ENCODE data around the gene SCAF1. TPM values are rescaled to one million over a fixed set of nuclear protein-coding genes. Genes with fewer than 3 reads are reported as not detected.

The SCAF1 gene
- polyA plus RNA-seq, 1 donor from 2014 or later: 11.9 TPM

- no peaks in the 10 kb centered on the region for H3K36me3 ChIP-seq (ENCODE audit: insufficient read depth, low read length)
- H3K9ac ChIP-seq (ENCODE audit: low read length): no peak overlapping the region
- H4K20me1 ChIP-seq (ENCODE audit: insufficient read depth): no peaks in the 10 kb centered on the region
- no peak overlapping the region for H3K4me2 ChIP-seq (ENCODE audit: low read length)
- H3K27ac ChIP-seq (ENCODE audit: low read length): no peak overlapping the region
- H2AFZ ChIP-seq (ENCODE audit: low read depth, low read length): no peak overlapping the region
- no peaks in the 10 kb centered on the region for H3K9me2 ChIP-seq (ENCODE audit: insufficient read depth, low read length)
- no peak for TF ChIP-seq CTCF (IDR thresholded peaks at IDR 0.05; ENCODE audit: poor library complexity, severe bottlenecking)
- TF ChIP-seq TAF1 (IDR thresholded peaks at IDR 0.05; ENCODE audit: low read depth): no peak
- H3K79me2 ChIP-seq (replicated peaks; ENCODE audit: insufficient read depth, low read length): peaks cover 24% of the 10 kb centered on the region
- H3F3A ChIP-seq (ENCODE audit: insufficient read depth, low read length, poor library complexity, severe bottlenecking): no peaks in the 10 kb centered on the region
- H3K27me3 ChIP-seq (ENCODE audit: insufficient read depth, low read depth, low read length): no peaks in the 10 kb centered on the region
- no peak overlapping the region for H3K4me3 ChIP-seq (ENCODE audit: low read length)
- no peaks in the 10 kb centered on the region for H3K9me3 ChIP-seq (ENCODE audit: low read length)
These were observed 42.4 kb upstream of the SCAF1 start for GRCh38 chr19:49599378-49600295.

DNA sequence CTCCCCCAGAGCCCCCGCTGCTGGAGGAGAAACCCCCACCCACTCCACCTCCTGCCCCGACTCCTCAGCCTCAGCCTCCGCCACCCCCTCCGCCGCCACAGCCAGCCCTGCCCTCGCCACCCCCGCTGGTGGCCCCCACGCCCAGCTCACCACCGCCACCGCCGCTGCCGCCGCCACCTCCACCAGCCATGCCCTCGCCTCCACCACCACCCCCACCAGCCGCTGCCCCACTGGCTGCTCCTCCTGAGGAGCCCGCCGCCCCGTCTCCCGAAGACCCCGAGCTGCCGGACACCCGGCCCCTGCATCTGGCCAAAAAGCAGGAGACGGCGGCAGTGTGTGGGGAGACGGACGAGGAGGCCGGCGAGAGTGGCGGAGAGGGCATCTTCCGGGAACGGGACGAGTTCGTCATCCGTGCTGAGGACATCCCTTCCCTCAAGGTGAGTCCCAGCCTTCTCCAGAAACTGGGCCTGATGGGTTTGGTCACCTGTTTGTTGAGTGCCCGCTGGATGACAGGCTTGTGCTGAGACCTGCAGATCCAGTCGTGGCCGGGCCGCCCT is 40.4 kb upstream of the SCAF1 start:
- no peak overlapping the region for H2AFZ ChIP-seq (ENCODE audit: low read depth, low read length)
- H3K9me2 ChIP-seq (ENCODE audit: insufficient read depth, low read length): no peaks in the 10 kb centered on the region
- no peaks in the 10 kb centered on the region for H3K9me3 ChIP-seq (ENCODE audit: low read length)
- TF ChIP-seq EZH2 (IDR thresholded peaks at IDR 0.05; ENCODE audit: borderline replicate concordance, insufficient read depth, low read length, poor library complexity, severe bottlenecking) (no peak), POLR2AphosphoS5 (IDR thresholded peaks at IDR 0.05) (no peak), TAF1 (IDR thresholded peaks at IDR 0.05; ENCODE audit: low read depth) (no peak), RAD21 (conservative IDR thresholded peaks at IDR 0.05) (no peak), CTCF (IDR thresholded peaks at IDR 0.05; ENCODE audit: poor library complexity, severe bottlenecking) (no peak)
- H4K20me1 ChIP-seq (ENCODE audit: insufficient read depth): no peaks in the 10 kb centered on the region
- H3K27me3 ChIP-seq (ENCODE audit: insufficient read depth, low read depth, low read length): no peaks in the 10 kb centered on the region
- H3K4me3 ChIP-seq (ENCODE audit: low read length): no peak overlapping the region
- no peaks in the 10 kb centered on the region for H3F3A ChIP-seq (ENCODE audit: insufficient read depth, low read length, poor library complexity, severe bottlenecking)
- H3K79me2 ChIP-seq (replicated peaks; ENCODE audit: insufficient read depth, low read length): peaks cover 38% of the 10 kb centered on the region
- H3K36me3 ChIP-seq (ENCODE audit: insufficient read depth, low read length): no peaks in the 10 kb centered on the region
- H3K27ac ChIP-seq (ENCODE audit: low read length): no peak overlapping the region
- H3K9ac ChIP-seq (ENCODE audit: low read length): no peak overlapping the region
- no peak overlapping the region for H3K4me2 ChIP-seq (ENCODE audit: low read length)

DNA sequence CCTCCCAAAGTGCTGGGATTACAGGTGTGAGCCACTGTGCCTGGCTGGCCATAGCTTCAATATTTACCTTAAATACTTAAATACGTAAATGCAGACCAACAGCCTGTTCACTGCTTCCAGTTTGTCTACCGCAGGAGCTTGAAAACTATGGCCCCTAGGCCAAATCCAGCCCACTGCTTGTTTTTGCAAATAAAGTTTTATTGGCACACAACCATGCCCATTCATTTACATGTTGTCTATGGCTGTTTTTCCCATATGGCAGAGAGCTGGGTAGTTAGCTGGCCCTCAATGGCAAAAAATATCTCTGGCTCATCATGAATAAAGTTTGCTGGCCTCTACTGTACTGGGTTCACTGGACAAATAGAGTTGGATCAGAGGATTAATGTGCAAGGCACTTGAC is 39.2 kb upstream of the SCAF1 start:
- H3K9ac ChIP-seq (ENCODE audit: low read length): no peak overlapping the region
- H3K27me3 ChIP-seq (ENCODE audit: insufficient read depth, low read depth, low read length): no peaks in the 10 kb centered on the region
- H2AFZ ChIP-seq (ENCODE audit: low read depth, low read length): no peak overlapping the region
- H3F3A ChIP-seq (ENCODE audit: insufficient read depth, low read length, poor library complexity, severe bottlenecking): no peaks in the 10 kb centered on the region
- no peak overlapping the region for H3K27ac ChIP-seq (ENCODE audit: low read length)
- no peak overlapping the region for H3K4me2 ChIP-seq (ENCODE audit: low read length)
- no peak overlapping the region for H3K4me3 ChIP-seq (ENCODE audit: low read length)
- H3K79me2 ChIP-seq (replicated peaks; ENCODE audit: insufficient read depth, low read length): peaks cover 48% of the 10 kb centered on the region
- H3K9me3 ChIP-seq (ENCODE audit: low read length): no peaks in the 10 kb centered on the region
- H4K20me1 ChIP-seq (ENCODE audit: insufficient read depth): no peaks in the 10 kb centered on the region
- H3K36me3 ChIP-seq (ENCODE audit: insufficient read depth, low read length): no peaks in the 10 kb centered on the region
- TF ChIP-seq POLR2AphosphoS5 (IDR thresholded peaks at IDR 0.05) (no peak), EZH2 (IDR thresholded peaks at IDR 0.05; ENCODE audit: borderline replicate concordance, insufficient read depth, low read length, poor library complexity, severe bottlenecking) (no peak), RAD21 (conservative IDR thresholded peaks at IDR 0.05) (no peak), TAF1 (IDR thresholded peaks at IDR 0.05; ENCODE audit: low read depth) (no peak)
- no peaks in the 10 kb centered on the region for H3K9me2 ChIP-seq (ENCODE audit: insufficient read depth, low read length)
